MM.1S (cell line): ENCODE data around the gene SCYGR5.

Experiments
- EZH2 ChIP-seq: fragments of 300-600 bp; sonication (generic); optimal IDR thresholded peaks from 2 replicates; pipeline ENCODE3; 2017; ENCODE audit warnings: low read depth, mild to moderate bottlenecking, antibody characterized with exemption, low read length, mixed read lengths
- EZH2phosphoT487 ChIP-seq: fragments of 300-600 bp; sonication (generic); IDR thresholded peaks from 2 replicates; pipeline ENCODE4 v1.6.1; 2018; ENCODE audit warnings: antibody characterized with exemption, low read length
- TF ChIP-seq, protein P1 (sequence below): fragments of 300-600 bp; sonication (generic); IDR thresholded peaks from 2 replicates; pipeline ENCODE4 v1.5.1; 2016; ENCODE audit warnings: antibody characterized with exemption, low read length, mixed read lengths

DNA sequence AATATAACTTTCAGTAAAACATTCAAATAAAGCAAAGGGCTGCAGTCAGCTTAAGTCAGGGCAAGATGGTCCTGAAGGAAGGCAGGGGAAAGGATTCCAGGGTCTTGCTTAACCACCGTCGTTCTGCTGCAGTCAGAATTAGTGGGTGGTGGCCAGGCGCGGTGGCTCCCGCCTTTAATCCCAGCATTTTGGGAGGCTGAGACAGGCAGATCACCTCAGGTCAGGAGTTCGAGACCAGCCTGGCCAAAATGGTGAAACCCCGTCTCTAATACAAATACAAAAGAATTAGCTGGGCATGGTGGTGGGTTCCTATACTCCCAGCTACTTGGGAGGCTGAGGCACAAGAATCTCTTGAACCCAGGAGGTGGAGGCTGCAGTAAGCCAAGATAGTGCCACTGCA, 44.4 kb downstream of the SCYGR5 start:
- TF ChIP-seq, protein P1, sequence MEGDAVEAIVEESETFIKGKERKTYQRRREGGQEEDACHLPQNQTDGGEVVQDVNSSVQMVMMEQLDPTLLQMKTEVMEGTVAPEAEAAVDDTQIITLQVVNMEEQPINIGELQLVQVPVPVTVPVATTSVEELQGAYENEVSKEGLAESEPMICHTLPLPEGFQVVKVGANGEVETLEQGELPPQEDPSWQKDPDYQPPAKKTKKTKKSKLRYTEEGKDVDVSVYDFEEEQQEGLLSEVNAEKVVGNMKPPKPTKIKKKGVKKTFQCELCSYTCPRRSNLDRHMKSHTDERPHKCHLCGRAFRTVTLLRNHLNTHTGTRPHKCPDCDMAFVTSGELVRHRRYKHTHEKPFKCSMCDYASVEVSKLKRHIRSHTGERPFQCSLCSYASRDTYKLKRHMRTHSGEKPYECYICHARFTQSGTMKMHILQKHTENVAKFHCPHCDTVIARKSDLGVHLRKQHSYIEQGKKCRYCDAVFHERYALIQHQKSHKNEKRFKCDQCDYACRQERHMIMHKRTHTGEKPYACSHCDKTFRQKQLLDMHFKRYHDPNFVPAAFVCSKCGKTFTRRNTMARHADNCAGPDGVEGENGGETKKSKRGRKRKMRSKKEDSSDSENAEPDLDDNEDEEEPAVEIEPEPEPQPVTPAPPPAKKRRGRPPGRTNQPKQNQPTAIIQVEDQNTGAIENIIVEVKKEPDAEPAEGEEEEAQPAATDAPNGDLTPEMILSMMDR, result no peak
- TF ChIP-seq EZH2phosphoT487, result no peak
- TF ChIP-seq EZH2, result no peak
